ENCODE data around the gene PPWD1. TPM values are rescaled to one million over a fixed set of nuclear protein-coding genes. Genes with fewer than 3 reads are reported as not detected.

Gene PPWD1
- total RNA-seq, 1 donor from 2014 or later: 55.5 TPM

DNA sequence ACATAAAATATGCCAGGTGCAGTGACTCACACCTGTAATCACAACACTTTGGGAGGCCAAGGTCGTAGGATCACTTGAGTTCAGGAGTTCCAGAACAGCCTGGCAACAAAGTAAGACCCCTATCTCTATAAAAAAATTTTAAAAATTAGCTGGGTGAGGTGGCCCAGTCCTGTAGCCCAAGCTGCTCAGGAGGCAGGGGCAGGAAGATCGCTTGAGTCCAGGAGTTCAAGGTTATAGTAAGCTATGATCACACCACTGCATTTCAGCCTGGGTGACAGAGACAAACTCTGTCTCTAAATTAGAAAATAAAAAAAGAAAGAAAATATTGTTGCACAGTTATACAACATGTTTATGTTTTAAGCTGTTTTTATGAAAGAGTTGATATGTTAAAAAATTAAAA lies 6.9 kb upstream of the PPWD1 start:
- H3K27ac Mint-ChIP-seq: no peak overlapping the region
- H3K4me1 Mint-ChIP-seq (ENCODE audit: low read depth): no peaks in the 10 kb centered on the region
- H3K27me3 Mint-ChIP-seq: no peaks in the 10 kb centered on the region
- TF ChIP-seq CTCF (IDR thresholded peaks at IDR 0.05; ENCODE audit: unreplicated experiment): no peak
- no peak for DNase-seq (ENCODE audit: low spot score, unreplicated experiment)
- no peaks in the 10 kb centered on the region for H3K36me3 Mint-ChIP-seq (ENCODE audit: insufficient read depth)
- H3K9me3 Mint-ChIP-seq (ENCODE audit: low read depth): no peaks in the 10 kb centered on the region
- H3K4me3 Mint-ChIP-seq (ENCODE audit: low read depth): no peak overlapping the region

DNA sequence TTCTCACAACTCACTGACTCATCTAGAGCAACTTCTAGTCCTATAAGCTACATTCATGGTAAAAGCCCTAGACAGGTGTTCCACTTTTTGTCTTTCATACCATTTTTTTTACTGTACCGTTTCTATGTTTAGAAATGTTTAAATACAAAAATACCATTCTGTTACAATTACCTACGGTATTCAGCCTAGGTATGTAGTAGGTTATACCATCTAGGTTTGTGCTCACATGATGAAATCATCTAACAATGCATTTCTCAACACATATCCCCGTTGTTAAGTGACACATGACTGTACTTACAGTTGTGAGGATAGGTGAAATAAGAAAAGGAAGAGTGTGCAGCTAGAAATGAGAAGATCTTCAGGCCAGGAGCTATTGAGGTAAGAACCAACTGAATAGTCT lies 6.4 kb upstream of the PPWD1 start:
- H3K4me3 Mint-ChIP-seq (ENCODE audit: low read depth): no peak overlapping the region
- no peak for TF ChIP-seq CTCF (IDR thresholded peaks at IDR 0.05; ENCODE audit: unreplicated experiment)
- H3K4me1 Mint-ChIP-seq (ENCODE audit: low read depth): no peaks in the 10 kb centered on the region
- H3K27me3 Mint-ChIP-seq: no peaks in the 10 kb centered on the region
- no peaks in the 10 kb centered on the region for H3K9me3 Mint-ChIP-seq (ENCODE audit: low read depth)
- DNase-seq (ENCODE audit: low spot score, unreplicated experiment): no peak
- H3K27ac Mint-ChIP-seq: no peak overlapping the region
- H3K36me3 Mint-ChIP-seq (ENCODE audit: insufficient read depth): no peaks in the 10 kb centered on the region

DNA sequence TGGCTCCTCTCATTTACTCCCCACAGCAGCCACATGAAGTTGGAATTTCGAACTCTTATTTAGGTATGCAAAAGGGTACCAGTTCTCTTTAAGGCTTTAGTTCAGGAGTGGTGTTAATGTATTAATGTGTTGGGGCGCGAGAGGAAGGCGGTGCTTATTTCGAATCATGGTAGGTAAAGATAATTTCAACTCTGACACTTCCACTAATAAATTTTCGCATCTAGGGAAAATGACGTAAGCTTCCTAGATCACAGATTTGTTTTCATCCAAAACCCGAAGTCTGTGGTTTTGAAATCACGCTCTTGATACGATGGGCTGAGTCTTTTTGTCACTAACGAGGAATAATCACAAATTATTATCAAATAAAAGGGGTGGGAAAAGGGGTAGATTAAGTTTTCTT lies 681 bp downstream of the PPWD1 start:
- peak overlapping the region; percentile 99 for H3K27ac Mint-ChIP-seq
- H3K27me3 Mint-ChIP-seq: no peaks in the 10 kb centered on the region
- H3K9me3 Mint-ChIP-seq (ENCODE audit: low read depth): no peaks in the 10 kb centered on the region
- peaks cover 16% of the 10 kb centered on the region for H3K4me1 Mint-ChIP-seq (ENCODE audit: low read depth)
- TF ChIP-seq CTCF (IDR thresholded peaks at IDR 0.05; ENCODE audit: unreplicated experiment): no peak
- DNase-seq (ENCODE audit: low spot score, unreplicated experiment): no peak
- peaks cover 3% of the 10 kb centered on the region for H3K36me3 Mint-ChIP-seq (ENCODE audit: insufficient read depth)
- peak overlapping the region; percentile 92 for H3K4me3 Mint-ChIP-seq (ENCODE audit: low read depth)

DNA sequence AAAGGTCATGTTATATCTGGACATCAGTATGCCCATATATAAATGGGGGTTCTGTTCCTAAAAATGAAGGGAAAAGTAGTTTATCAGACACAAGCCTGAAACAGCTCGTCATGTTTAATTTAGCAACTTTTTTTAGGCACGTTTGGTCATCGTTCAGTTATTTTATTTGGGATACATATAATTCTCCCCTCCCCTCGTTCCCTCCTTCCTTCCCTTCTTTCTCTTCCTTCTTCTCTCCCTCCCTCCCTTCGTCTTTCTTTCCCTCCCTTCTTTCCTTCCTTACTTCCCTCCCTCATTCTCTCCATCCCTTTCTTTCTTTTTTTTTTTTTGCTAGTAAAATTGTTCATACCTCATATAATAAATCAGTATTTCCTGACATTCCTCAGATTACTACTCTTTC lies 3.4 kb downstream of the PPWD1 start:
- H3K9me3 Mint-ChIP-seq (ENCODE audit: low read depth): no peaks in the 10 kb centered on the region
- no peak overlapping the region for H3K27ac Mint-ChIP-seq
- no peaks in the 10 kb centered on the region for H3K27me3 Mint-ChIP-seq
- H3K4me3 Mint-ChIP-seq (ENCODE audit: low read depth): no peak overlapping the region
- no peak for TF ChIP-seq CTCF (IDR thresholded peaks at IDR 0.05; ENCODE audit: unreplicated experiment)
- peaks cover 3% of the 10 kb centered on the region for H3K36me3 Mint-ChIP-seq (ENCODE audit: insufficient read depth)
- DNase-seq (ENCODE audit: low spot score, unreplicated experiment): no peak
- H3K4me1 Mint-ChIP-seq (ENCODE audit: low read depth): peaks cover 16% of the 10 kb centered on the region

GRCh38 chr5:65570598-65571226 lies 7.6 kb downstream of the PPWD1 start:
- Mint-ChIP-seq H3K4me3 (ENCODE audit: low read depth) (no peak overlapping the region), H3K27ac (no peak overlapping the region), H3K27me3 (no peaks in the 10 kb centered on the region), H3K36me3 (ENCODE audit: insufficient read depth) (peaks cover 10% of the 10 kb centered on the region), H3K4me1 (ENCODE audit: low read depth) (no peaks in the 10 kb centered on the region), H3K9me3 (ENCODE audit: low read depth) (no peaks in the 10 kb centered on the region)
- DNase-seq (ENCODE audit: low spot score, unreplicated experiment): no peak
- no peak for TF ChIP-seq CTCF (IDR thresholded peaks at IDR 0.05; ENCODE audit: unreplicated experiment)
